Vagina (tissue), 2 donors: ENCODE measurements around the gene C1orf216.

Experiments
- POLR2A ChIP-seq, 2 donors: fragments of 450-650 bp; IDR thresholded peaks; one replicate each; pipeline ENCODE4 v1.6.1; 2017; ENCODE audit warnings: antibody characterized with exemption in 2 of 2, mild to moderate bottlenecking in 2 of 2, moderate library complexity in 2 of 2
- POLR2AphosphoS5 ChIP-seq, 2 donors: sonication (generic); formaldehyde crosslinking; IDR thresholded peaks; one replicate each; pipeline ENCODE4 v1.9.0; 2017; ENCODE audit warnings: antibody characterized with exemption in 2 of 2, mild to moderate bottlenecking in 2 of 2, low read depth in 1 of 2; ENCODE audit not compliant: insufficient read depth in 1 of 2
- TF ChIP-seq, protein P1 (sequence below), 3 experiments: fragments of 450-650 bp in 2 of 3; fragments of 200-600 bp in 1 of 3; sonication (generic) in 1 of 3; IDR thresholded peaks; one replicate each; pipeline ENCODE4 v1.5.1; 2017 to 2019; ENCODE audit warnings: antibody characterized with exemption in 3 of 3, mild to moderate bottlenecking in 2 of 3, moderate library complexity in 2 of 3

DNA sequence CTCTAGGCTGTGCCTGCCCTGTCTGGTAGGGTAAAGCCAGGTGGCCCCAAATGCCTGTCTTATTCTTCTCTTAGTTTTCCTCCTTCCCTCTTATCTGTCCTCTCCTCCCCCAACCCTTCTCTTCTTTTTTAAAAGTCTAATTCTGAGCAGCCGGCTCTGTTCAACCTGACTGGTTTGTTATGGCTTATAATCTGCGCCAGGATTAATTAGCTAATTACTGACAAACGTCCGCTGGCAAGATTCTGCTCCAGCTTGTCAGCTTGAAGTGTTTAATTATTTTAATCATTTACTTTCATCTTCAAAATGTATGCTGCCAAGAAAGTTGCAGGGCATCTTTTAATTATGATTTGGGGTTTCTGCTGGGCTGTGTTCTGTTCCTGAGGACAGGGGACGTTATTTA is 50.2 kb downstream of the C1orf216 start:
- TF ChIP-seq, protein P1, sequence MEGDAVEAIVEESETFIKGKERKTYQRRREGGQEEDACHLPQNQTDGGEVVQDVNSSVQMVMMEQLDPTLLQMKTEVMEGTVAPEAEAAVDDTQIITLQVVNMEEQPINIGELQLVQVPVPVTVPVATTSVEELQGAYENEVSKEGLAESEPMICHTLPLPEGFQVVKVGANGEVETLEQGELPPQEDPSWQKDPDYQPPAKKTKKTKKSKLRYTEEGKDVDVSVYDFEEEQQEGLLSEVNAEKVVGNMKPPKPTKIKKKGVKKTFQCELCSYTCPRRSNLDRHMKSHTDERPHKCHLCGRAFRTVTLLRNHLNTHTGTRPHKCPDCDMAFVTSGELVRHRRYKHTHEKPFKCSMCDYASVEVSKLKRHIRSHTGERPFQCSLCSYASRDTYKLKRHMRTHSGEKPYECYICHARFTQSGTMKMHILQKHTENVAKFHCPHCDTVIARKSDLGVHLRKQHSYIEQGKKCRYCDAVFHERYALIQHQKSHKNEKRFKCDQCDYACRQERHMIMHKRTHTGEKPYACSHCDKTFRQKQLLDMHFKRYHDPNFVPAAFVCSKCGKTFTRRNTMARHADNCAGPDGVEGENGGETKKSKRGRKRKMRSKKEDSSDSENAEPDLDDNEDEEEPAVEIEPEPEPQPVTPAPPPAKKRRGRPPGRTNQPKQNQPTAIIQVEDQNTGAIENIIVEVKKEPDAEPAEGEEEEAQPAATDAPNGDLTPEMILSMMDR (IDR thresholded peaks at IDR 0.05): no peak
- no peak for TF ChIP-seq POLR2A (IDR thresholded peaks at IDR 0.05)
- no peak for TF ChIP-seq POLR2AphosphoS5 (IDR thresholded peaks at IDR 0.05; ENCODE audit: insufficient read depth in 1 of 2, low read depth in 1 of 2)
